IMR-90 (cell line): Measurements from ENCODE around the gene SHISA8. TPM values are rescaled to one million over a fixed set of nuclear protein-coding genes. Genes with fewer than 3 reads are reported as not detected.

Source experiments
- ATAC-seq: fragments of 200-7000 bp; cut with Tn5 transposase; 2 replicates; pipeline ENCODE4 v1.9.1; 2020; ENCODE audit warnings: low read depth, mild to moderate bottlenecking, moderate library complexity
- BruUV-seq: library from RNA; stranded (reverse); fragments of 400-500 nt; replicated peaks from 2 replicates; lab custom pipeline; 2021; lab: Mats Ljungman, UMichigan
- CTCF ChIA-PET: fragments of 300-600 bp; formaldehyde crosslinking; extraction: SDS; loops from one replicate; lab custom pipeline; 2021; ENCODE audit warnings: antibody characterized with exemption; lab: Yijun Ruan, JAX
- POLR2A ChIA-PET: fragments of 300-600 bp; sonication (Branson Sonifier 250); formaldehyde crosslinking; loops from one replicate; lab custom pipeline; 2022; ENCODE audit warnings: antibody characterized with exemption; ENCODE audit not compliant: unreplicated experiment; lab: Charles Lee
- DNase-seq: peaks from one replicate; pipeline ENCODE4 v3.0.0; 2013
- H2AFZ ChIP-seq: replicated peaks from 2 replicates; pipeline ENCODE3; 2013; ENCODE audit warnings: low read length, mild to moderate bottlenecking; ENCODE audit not compliant: poor library complexity
- H2AK5ac ChIP-seq: 2 replicates; pipeline ENCODE4 v1.6.1; 2013; ENCODE audit warnings: low read depth, low read length, inconsistent platforms
- H2AK9ac ChIP-seq: replicated peaks from 2 replicates; pipeline ENCODE3; 2013; ENCODE audit warnings: mild to moderate bottlenecking, low read depth, low read length, moderate library complexity; ENCODE audit not compliant: poor library complexity
- H2BK120ac ChIP-seq: 2 replicates; pipeline ENCODE4 v1.6.1; 2013; ENCODE audit warnings: low read depth, low read length, inconsistent platforms
- H2BK15ac ChIP-seq: 3 replicates; pipeline ENCODE4 v1.6.1; 2013; ENCODE audit warnings: low read depth, low read length, inconsistent platforms
- H2BK20ac ChIP-seq: 2 replicates; pipeline ENCODE4 v1.6.1; 2013; ENCODE audit warnings: low read depth, mild to moderate bottlenecking, inconsistent platforms, low read length, moderate library complexity
- H2BK5ac ChIP-seq: 2 replicates; pipeline ENCODE4 v1.6.1; 2013; ENCODE audit warnings: mild to moderate bottlenecking, low read depth, low read length, inconsistent platforms; ENCODE audit not compliant: poor library complexity, severe bottlenecking
- H3K14ac ChIP-seq: replicated peaks from 2 replicates; pipeline ENCODE4 v1.6.1; 2013; ENCODE audit warnings: low read depth, low read length, inconsistent platforms
- H3K18ac ChIP-seq: 2 replicates; pipeline ENCODE4 v1.6.1; 2013; ENCODE audit warnings: low read depth, low read length, control low read depth
- H3K23ac ChIP-seq: 2 replicates; pipeline ENCODE4 v1.6.1; 2013; ENCODE audit warnings: low read depth, low read length, inconsistent platforms
- H3K27ac ChIP-seq: 2 replicates; pipeline ENCODE4 v1.5.1; 2013; ENCODE audit warnings: mild to moderate bottlenecking, control low read depth, low read length; ENCODE audit not compliant: insufficient read depth
- H3K27me3 ChIP-seq: 2 replicates; pipeline ENCODE4 v1.6.1; 2013; ENCODE audit warnings: low read length; ENCODE audit not compliant: control insufficient read depth, insufficient read depth
- H3K36me3 ChIP-seq: 2 replicates; pipeline ENCODE4 v1.6.1; 2013; ENCODE audit warnings: low read length, mixed read lengths; ENCODE audit not compliant: control insufficient read depth, insufficient read depth
- H3K4ac ChIP-seq: 2 replicates; pipeline ENCODE4 v1.6.1; 2013; ENCODE audit warnings: low read depth, low read length, inconsistent platforms
- H3K4me1 ChIP-seq: 2 replicates; pipeline ENCODE4 v1.6.1; 2013; ENCODE audit warnings: low read length, mixed read lengths; ENCODE audit not compliant: control insufficient read depth, insufficient read depth
- H3K4me2 ChIP-seq: 2 replicates; pipeline ENCODE4 v1.6.1; 2013; ENCODE audit warnings: low read depth, mild to moderate bottlenecking, control low read depth, low read length, moderate library complexity
- H3K4me3 ChIP-seq: 2 replicates; pipeline ENCODE4 v1.5.1; 2013; ENCODE audit warnings: low read depth, mild to moderate bottlenecking, control low read depth, low read length, moderate library complexity; ENCODE audit not compliant: insufficient read depth
- H3K56ac ChIP-seq: 2 replicates; pipeline ENCODE4 v1.6.1; 2013; ENCODE audit warnings: low read length, inconsistent platforms; ENCODE audit not compliant: insufficient read depth; ENCODE audit errors: extremely low read depth
- H3K79me1 ChIP-seq, 2 experiments: 2 replicates each; pipeline ENCODE4 v1.6.1; 2013; ENCODE audit warnings: low read length in 2 of 2, inconsistent platforms in 1 of 2, low read depth in 1 of 2
- H3K9ac ChIP-seq: 2 replicates; pipeline ENCODE4 v1.6.1; 2013; ENCODE audit warnings: low read depth, low read length, control low read depth
- H3K9me1 ChIP-seq: 2 replicates; pipeline ENCODE4 v1.6.1; 2013; ENCODE audit warnings: low read length, inconsistent platforms; ENCODE audit not compliant: insufficient read depth
- H3K9me3 ChIP-seq: 2 replicates; pipeline ENCODE4 v1.6.1; 2013; ENCODE audit warnings: low read length; ENCODE audit not compliant: control insufficient read depth, insufficient read depth
- H4K20me1 ChIP-seq: 2 replicates; pipeline ENCODE4 v1.6.1; 2013; ENCODE audit warnings: low read length, inconsistent platforms; ENCODE audit not compliant: insufficient read depth
- H4K5ac ChIP-seq: 2 replicates; pipeline ENCODE4 v1.6.1; 2013; ENCODE audit warnings: mild to moderate bottlenecking, low read depth, low read length, control low read depth
- H4K8ac ChIP-seq, 2 experiments: 2 replicates each; pipeline ENCODE4 v1.6.1; 2013; ENCODE audit warnings: low read depth in 2 of 2, low read length in 2 of 2, control low read depth in 1 of 2, inconsistent platforms in 1 of 2
- H4K91ac ChIP-seq: 2 replicates; pipeline ENCODE4 v1.6.1; 2013; ENCODE audit warnings: low read depth, low read length, inconsistent platforms; ENCODE audit not compliant: insufficient read depth
- BHLHE40 ChIP-seq: fragments of 150-350 bp; IDR thresholded peaks from 2 replicates; pipeline ENCODE4 v1.6.1; 2016; ENCODE audit warnings: mild to moderate bottlenecking, low read depth, low read length
- CHD1 ChIP-seq: IDR thresholded peaks from 2 replicates; pipeline ENCODE4 v1.6.1; 2012; ENCODE audit warnings: low read depth, low read length, improper control_type of control experiment
- FOS ChIP-seq: fragments of 150-350 bp; IDR thresholded peaks from 2 replicates; pipeline ENCODE4 v1.6.1; 2016; ENCODE audit warnings: low read depth, low read length
- MAFK ChIP-seq: IDR thresholded peaks from 2 replicates; pipeline ENCODE4 v1.6.1; 2012; ENCODE audit warnings: low read depth, low read length, improper control_type of control experiment
- MAZ ChIP-seq: IDR thresholded peaks from 2 replicates; pipeline ENCODE4 v1.6.1; 2012; ENCODE audit warnings: low read depth, mild to moderate bottlenecking, low read length, improper control_type of control experiment, moderate library complexity, borderline replicate concordance
- NFE2L2 ChIP-seq: fragments of 150-350 bp; IDR thresholded peaks from 2 replicates; pipeline ENCODE4 v1.6.1; 2016; ENCODE audit warnings: low read depth, mild to moderate bottlenecking, low read length
- POLR2A ChIP-seq: IDR thresholded peaks from 2 replicates; pipeline ENCODE4 v1.6.1; 2012; ENCODE audit warnings: mild to moderate bottlenecking, low read depth, low read length
- RAD21 ChIP-seq: IDR thresholded peaks from 2 replicates; pipeline ENCODE4 v1.6.1; 2012; ENCODE audit warnings: low read length, improper control_type of control experiment
- SMC3 ChIP-seq: fragments of 150-350 bp; IDR thresholded peaks from 2 replicates; pipeline ENCODE4 v1.6.1; 2016; ENCODE audit warnings: low read depth, mild to moderate bottlenecking, antibody characterized with exemption, low read length, moderate library complexity
- WGBS, 2 experiments: methylation state at CpG; one replicate each; pipeline versions ENCODE4 v1.1.5 to v1.1.7; 2013; ENCODE audit warnings: missing lambda C conversion rate in 2 of 2; ENCODE audit not compliant: insufficient read length in 1 of 2; ENCODE audit errors: extremely low coverage in 2 of 2; 5-methylcytosine and 5-hydroxymethylcytosine counted together
- dilution Hi-C: fragments of 300-500 bp; cut with HindIII; formaldehyde crosslinking; loops from one replicate; pipeline ENCODE4 v1.14.3; 2018; ENCODE audit warnings: low sequenced_read_pairs; ENCODE audit not compliant: unreplicated experiment
- in situ Hi-C: fragments of 300-500 bp; cut with MboI; formaldehyde crosslinking; loops from 3 replicates; pipeline ENCODE4 v1.14.3; 2019; ENCODE audit warnings: low sequenced_read_pairs, inconsistent platforms, mixed read lengths
- intact Hi-C: fragments of 100-400 bp; cut with micrococcal nuclease; formaldehyde crosslinking; loops from 2 replicates; pipeline ENCODE4 v1.10.0; 2022
- polyA plus RNA-seq, 3 experiments: library from polyadenylated mRNA; depleted of rRNA; stranded (reverse); fragments of >200 nt; gene quantifications; 2 replicates each; pipeline ENCODE4 v1.2.3, GENCODE V29; 2012; ENCODE audit warnings: low replicate concordance in 1 of 3
- total RNA-seq: library from RNA; depleted of rRNA; stranded (reverse); fragments of >200 nt; gene quantifications from 2 replicates; pipeline ENCODE4 v1.2.3, GENCODE V29; 2012
- TF ChIP-seq, protein P1 (sequence below): fragments of 150-350 bp; IDR thresholded peaks from 2 replicates; pipeline ENCODE4 v1.6.1; 2016; ENCODE audit warnings: low read depth, mild to moderate bottlenecking, low read length, moderate library complexity, borderline replicate concordance
- TF ChIP-seq, protein P2 (sequence below): conservative IDR thresholded peaks from 2 replicates; pipeline ENCODE4 v1.5.1; 2012; ENCODE audit warnings: mild to moderate bottlenecking, low read depth, low read length, improper control_type of control experiment

The SHISA8 gene
- total and polyA plus RNA-seq, 2 of the 4 experiments (the other 2 are of a cell fraction) = not detected

DNA sequence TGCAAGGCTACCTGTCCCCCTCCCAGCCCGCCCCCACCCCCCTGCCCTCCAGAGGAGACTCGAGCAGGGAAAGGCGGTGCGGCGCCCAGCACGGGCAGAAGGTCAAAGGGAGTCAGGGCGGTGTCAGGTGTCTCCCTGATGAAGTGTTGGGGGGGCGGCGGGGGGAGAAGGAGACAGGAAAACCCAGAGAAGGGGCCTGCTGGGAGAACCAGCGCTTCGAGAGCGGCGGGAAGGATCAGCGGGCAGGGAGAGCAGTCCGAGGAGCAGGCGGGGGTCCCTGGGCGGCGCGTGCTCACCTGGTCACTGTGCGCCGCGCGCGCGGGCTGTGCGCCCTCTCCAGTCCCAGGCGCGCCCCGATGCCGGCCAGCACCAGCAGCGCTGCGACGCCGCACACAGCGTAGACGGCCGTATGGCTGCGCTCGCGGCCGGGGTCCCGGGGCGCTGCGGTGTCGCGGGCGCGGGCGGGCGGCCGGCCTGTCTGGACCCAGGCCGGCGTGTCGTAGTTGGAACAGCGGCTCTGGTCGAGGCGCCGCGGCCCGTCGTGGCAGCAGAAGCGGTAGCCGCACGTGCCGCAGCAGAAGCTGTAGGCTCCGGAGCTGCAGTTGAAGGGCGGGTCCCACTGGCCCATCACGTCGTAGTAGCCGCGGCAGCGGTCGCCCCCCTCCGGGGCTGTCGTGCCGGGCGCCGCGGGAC, 886 bp downstream of the SHISA8 start:
- ChIA-PET CTCF (no interaction called here), POLR2A (no interaction called here)
- no TSS peak for BruUV-seq
- in situ Hi-C loops (no loop called here), dilution Hi-C loops (no loop called here), intact Hi-C loops (no loop called here)
- peak overlapping the region; percentile 56 for H2AFZ ChIP-seq
- H3K27ac ChIP-seq = no peak overlapping the region
- DNase-seq (no peak), ATAC-seq (no peak)
- no peaks in the 10 kb centered on the region; the same call in 1 of the 2 replicates for H3K9me1 ChIP-seq
- no peak overlapping the region for H2AK9ac ChIP-seq
- TF ChIP-seq POLR2A (no peak), FOS (no peak), BHLHE40 (no peak; the same call in 1 of the 2 replicates), MAZ (no peak), NFE2L2 (no peak), RAD21 (no peak), MAFK (no peak), CHD1 (no peak), SMC3 (no peak)
- TF ChIP-seq, protein P1, sequence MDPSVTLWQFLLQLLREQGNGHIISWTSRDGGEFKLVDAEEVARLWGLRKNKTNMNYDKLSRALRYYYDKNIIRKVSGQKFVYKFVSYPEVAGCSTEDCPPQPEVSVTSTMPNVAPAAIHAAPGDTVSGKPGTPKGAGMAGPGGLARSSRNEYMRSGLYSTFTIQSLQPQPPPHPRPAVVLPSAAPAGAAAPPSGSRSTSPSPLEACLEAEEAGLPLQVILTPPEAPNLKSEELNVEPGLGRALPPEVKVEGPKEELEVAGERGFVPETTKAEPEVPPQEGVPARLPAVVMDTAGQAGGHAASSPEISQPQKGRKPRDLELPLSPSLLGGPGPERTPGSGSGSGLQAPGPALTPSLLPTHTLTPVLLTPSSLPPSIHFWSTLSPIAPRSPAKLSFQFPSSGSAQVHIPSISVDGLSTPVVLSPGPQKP = no peak
- TF ChIP-seq, protein P2, sequence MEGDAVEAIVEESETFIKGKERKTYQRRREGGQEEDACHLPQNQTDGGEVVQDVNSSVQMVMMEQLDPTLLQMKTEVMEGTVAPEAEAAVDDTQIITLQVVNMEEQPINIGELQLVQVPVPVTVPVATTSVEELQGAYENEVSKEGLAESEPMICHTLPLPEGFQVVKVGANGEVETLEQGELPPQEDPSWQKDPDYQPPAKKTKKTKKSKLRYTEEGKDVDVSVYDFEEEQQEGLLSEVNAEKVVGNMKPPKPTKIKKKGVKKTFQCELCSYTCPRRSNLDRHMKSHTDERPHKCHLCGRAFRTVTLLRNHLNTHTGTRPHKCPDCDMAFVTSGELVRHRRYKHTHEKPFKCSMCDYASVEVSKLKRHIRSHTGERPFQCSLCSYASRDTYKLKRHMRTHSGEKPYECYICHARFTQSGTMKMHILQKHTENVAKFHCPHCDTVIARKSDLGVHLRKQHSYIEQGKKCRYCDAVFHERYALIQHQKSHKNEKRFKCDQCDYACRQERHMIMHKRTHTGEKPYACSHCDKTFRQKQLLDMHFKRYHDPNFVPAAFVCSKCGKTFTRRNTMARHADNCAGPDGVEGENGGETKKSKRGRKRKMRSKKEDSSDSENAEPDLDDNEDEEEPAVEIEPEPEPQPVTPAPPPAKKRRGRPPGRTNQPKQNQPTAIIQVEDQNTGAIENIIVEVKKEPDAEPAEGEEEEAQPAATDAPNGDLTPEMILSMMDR = no peak
- H3K4me3 ChIP-seq = no peak overlapping the region
- H3K23ac ChIP-seq = no peak overlapping the region
- H3K4me1 ChIP-seq = peaks cover 2% of the 10 kb centered on the region; the same call in 1 of the 2 replicates
- H2BK5ac ChIP-seq = no peak overlapping the region
- H3K4me2 ChIP-seq = no peak overlapping the region
- H3K79me1 ChIP-seq = no peaks in the 10 kb centered on the region
- 2% methylated on average over 40 of the region's 79 CpGs; no CpG with 5 or more reads in 1 of the 2 experiments for WGBS, 2 experiments
- H3K14ac ChIP-seq = no peak overlapping the region
- H2AK5ac ChIP-seq = no peak overlapping the region
- H2BK120ac ChIP-seq = no peak overlapping the region
- no peak overlapping the region for H4K91ac ChIP-seq
- H3K27me3 ChIP-seq = peaks cover 83% of the 10 kb centered on the region
- no peaks in the 10 kb centered on the region for H3K9me3 ChIP-seq
- H3K56ac ChIP-seq = no peak overlapping the region
- no peak overlapping the region for H2BK20ac ChIP-seq
- H4K5ac ChIP-seq = no peak overlapping the region
- H3K9ac ChIP-seq = no peak overlapping the region
- no peak overlapping the region for H4K8ac ChIP-seq
- H2BK15ac ChIP-seq = no peak overlapping the region
- H3K18ac ChIP-seq = no peak overlapping the region
- H3K36me3 ChIP-seq = no peaks in the 10 kb centered on the region
- no peak overlapping the region for H3K4ac ChIP-seq
- H4K20me1 ChIP-seq = peaks cover 3% of the 10 kb centered on the region
